ENCODE measurements around the gene ABHD8. TPM values are rescaled to one million over a fixed set of nuclear protein-coding genes. Genes with fewer than 3 reads are reported as not detected.
A peak's percentile ranks its signal among the peaks of the same experiment; 100 is the strongest.

The ABHD8 gene
- total and polyA plus RNA-seq, 2 donors (not counting 1 experiment from before 2014, with no cell fraction given), result 5.2 to 7.2 TPM

- WGBS (ENCODE audit: insufficient coverage), result 89% methylated on average over 14 of the region's 23 CpGs
- TF ChIP-seq EZH2 (IDR thresholded peaks at IDR 0.05; ENCODE audit: borderline replicate concordance, insufficient read depth, low read depth, low read length, poor library complexity, severe bottlenecking), result no peak
- no peak for TF ChIP-seq CTCF (IDR thresholded peaks at IDR 0.05)
- no peak overlapping the region for H3K4me2 ChIP-seq (replicated peaks; ENCODE audit: low read depth, low read length, poor library complexity, severe bottlenecking)
- H3K79me2 ChIP-seq (ENCODE audit: control insufficient read depth, insufficient read depth, low read length), result peaks cover 8% of the 10 kb centered on the region
- H3K4me3 ChIP-seq (ENCODE audit: control extremely low read depth in 1 of 5, extremely low read depth in 1 of 5, insufficient read depth in 1 of 5, low read depth in 2 of 5, low read length in 4 of 5), result no peak overlapping the region
- no peak for ATAC-seq (ENCODE audit: low read depth)
- H3K27ac ChIP-seq (ENCODE audit: low read length in 2 of 2), result no peak overlapping the region
- peaks cover 0 to 2% of the 10 kb centered on the region in 2 experiments for H3K36me3 ChIP-seq (replicated peaks in 1 of 2; ENCODE audit: control extremely low read depth in 1 of 2, control insufficient read depth in 1 of 2, extremely low read depth in 1 of 2, insufficient read depth in 2 of 2, low read length in 1 of 2)
- H3K27me3 ChIP-seq (replicated peaks in 1 of 4; ENCODE audit: control extremely low read depth in 1 of 4, control insufficient read depth in 3 of 4, insufficient read depth in 4 of 4, low read length in 3 of 4), result no peaks in the 10 kb centered on the region
- peak overlapping the region; percentile 32 for H3K27ac Mint-ChIP-seq
- no peaks in the 10 kb centered on the region for H3K27me3 Mint-ChIP-seq
- H3K9me3 Mint-ChIP-seq (ENCODE audit: insufficient read depth), result no peaks in the 10 kb centered on the region
- intact Hi-C loops (cut with micrococcal nuclease), result no loop called here
- no peak for DNase-seq
- H2AFZ ChIP-seq (ENCODE audit: insufficient read depth, low read depth, low read length, poor library complexity, severe bottlenecking), result no peak overlapping the region
- ChIA-PET POLR2A (interaction anchor here (1.0 kb wide), 1 partner anchor 18 kb away, joined by 3 read pairs; the partner anchor contains the start of gene ANKLE1), CTCF (interaction anchor here (0.7 to 4.9 kb wide), 7 partner anchors 8 to 492 kb away, joined by 3 to 52 read pairs (median 4); partner anchors contain the start of gene ANKLE1)
- H4K20me1 ChIP-seq (ENCODE audit: control insufficient read depth, insufficient read depth, low read length, poor library complexity, severe bottlenecking), result no peaks in the 10 kb centered on the region
- H3K4me3 Mint-ChIP-seq, result no peak overlapping the region
- no peak overlapping the region for H3K9ac ChIP-seq (ENCODE audit: low read length)
- peaks cover 23% of the 10 kb centered on the region for H3K4me1 Mint-ChIP-seq
- H3K4me1 ChIP-seq (ENCODE audit: control insufficient read depth in 2 of 2, insufficient read depth in 2 of 2, low read length in 2 of 2), result peaks cover 6 to 30% of the 10 kb centered on the region in 2 donors
- H3K9me3 ChIP-seq (ENCODE audit: control extremely low read depth in 1 of 3, control insufficient read depth in 2 of 3, insufficient read depth in 1 of 3, low read length in 2 of 3), result peaks cover 0 to 18% (median 6%) of the 10 kb centered on the region in 3 donors
These were observed 39.2 kb downstream of the ABHD8 start for GRCh38 chr19:17263712-17264640.

GRCh38 chr19:17262557-17262956 lies 40.7 kb downstream of the ABHD8 start:
- TF ChIP-seq EZH2 (IDR thresholded peaks at IDR 0.05; ENCODE audit: borderline replicate concordance, insufficient read depth, low read depth, low read length, poor library complexity, severe bottlenecking), result no peak
- TF ChIP-seq CTCF (IDR thresholded peaks at IDR 0.05), result no peak
- POLR2A ChIA-PET, result no interaction called here
- Histone ChIP-seq H3K27me3 (replicated peaks in 1 of 4; ENCODE audit: control extremely low read depth in 1 of 4, control insufficient read depth in 3 of 4, insufficient read depth in 4 of 4, low read length in 3 of 4) (no peaks in the 10 kb centered on the region), H3K9me3 (ENCODE audit: control extremely low read depth in 1 of 3, control insufficient read depth in 2 of 3, insufficient read depth in 1 of 3, low read length in 2 of 3) (peaks cover 0 to 20% (median 6%) of the 10 kb centered on the region in 3 donors), H3K4me3 (ENCODE audit: control extremely low read depth in 1 of 5, extremely low read depth in 1 of 5, insufficient read depth in 1 of 5, low read depth in 2 of 5, low read length in 4 of 5) (no peak overlapping the region), H2AFZ (ENCODE audit: insufficient read depth, low read depth, low read length, poor library complexity, severe bottlenecking) (no peak overlapping the region), H4K20me1 (ENCODE audit: control insufficient read depth, insufficient read depth, low read length, poor library complexity, severe bottlenecking) (no peaks in the 10 kb centered on the region), H3K79me2 (ENCODE audit: control insufficient read depth, insufficient read depth, low read length) (no peaks in the 10 kb centered on the region), H3K36me3 (replicated peaks in 1 of 2; ENCODE audit: control extremely low read depth in 1 of 2, control insufficient read depth in 1 of 2, extremely low read depth in 1 of 2, insufficient read depth in 2 of 2, low read length in 1 of 2) (no peaks in the 10 kb centered on the region), H3K9ac (ENCODE audit: low read length) (no peak overlapping the region), H3K4me2 (replicated peaks; ENCODE audit: low read depth, low read length, poor library complexity, severe bottlenecking) (no peak overlapping the region), H3K27ac (ENCODE audit: low read length in 2 of 2) (no peak overlapping the region), H3K4me1 (ENCODE audit: control insufficient read depth in 2 of 2, insufficient read depth in 2 of 2, low read length in 2 of 2) (peaks cover 0 to 23% of the 10 kb centered on the region in 2 donors)
- Mint-ChIP-seq H3K4me1 (peaks cover 18% of the 10 kb centered on the region), H3K27me3 (no peaks in the 10 kb centered on the region), H3K9me3 (ENCODE audit: insufficient read depth) (no peaks in the 10 kb centered on the region), H3K4me3 (no peak overlapping the region), H3K27ac (no peak overlapping the region)
- CTCF ChIA-PET, result interaction anchor here (1.1 to 4.1 kb wide), 5 partner anchors 11 to 79 kb away, joined by 3 to 46 read pairs (median 4); partner anchors contain the start of gene ANKLE1
- ATAC-seq (ENCODE audit: low read depth) (no peak), DNase-seq (no peak)
- intact Hi-C loops (cut with micrococcal nuclease), result no loop called here
- WGBS (ENCODE audit: insufficient coverage), result 92% methylated on average over 16 of the region's 16 CpGs
